Measurements from ENCODE around the gene TSPEAR. TPM values are rescaled to one million over a fixed set of nuclear protein-coding genes. Genes with fewer than 3 reads are reported as not detected.

Gene TSPEAR
- total RNA-seq, 2 experiments from 2014 or later = not detected

- intact Hi-C loops (cut with micrococcal nuclease; ENCODE audit: unreplicated experiment) = no loop called here
- ChIA-PET CTCF (ENCODE audit: unreplicated experiment) (interaction anchor here (0.6 kb wide), 1 partner anchor 86 kb away, joined by 3 read pairs; no protein-coding TSS in a partner anchor), POLR2A (no interaction called here)
- Histone ChIP-seq H3K36me3 (ENCODE audit: insufficient read depth, low read length) (no peaks in the 10 kb centered on the region), H2AFZ (ENCODE audit: low read length) (no peak overlapping the region), H3K27ac (ENCODE audit: low read depth, low read length, poor library complexity, severe bottlenecking) (no peak overlapping the region), H3K79me2 (ENCODE audit: insufficient read depth, low read depth, low read length) (no peaks in the 10 kb centered on the region), H4K20me1 (ENCODE audit: insufficient read depth, low read length) (no peaks in the 10 kb centered on the region), H3K9me3 (ENCODE audit: low read length) (no peaks in the 10 kb centered on the region), H3K4me3 (ENCODE audit: low read depth, low read length, poor library complexity, severe bottlenecking) (no peak overlapping the region), H3K9me2 (ENCODE audit: insufficient read depth, low read length) (no peaks in the 10 kb centered on the region), H3K4me2 (ENCODE audit: low read length) (no peak overlapping the region), H3K4me1 (ENCODE audit: insufficient read depth, low read length, poor library complexity, severe bottlenecking) (no peaks in the 10 kb centered on the region)
- TF ChIP-seq CTCF (conservative IDR thresholded peaks at IDR 0.05; ENCODE audit: low read length) = no peak
- no peak for TF ChIP-seq EZH2phosphoT487 (IDR thresholded peaks at IDR 0.05; ENCODE audit: borderline replicate concordance, low read depth, low read length)
- BruUV-seq (replicated peaks) = no TSS peak
- no peak for DNase-seq (ENCODE audit: low spot score)
These were observed 204.8 kb downstream of the TSPEAR start for GRCh38 chr21:44506279-44507255.

GRCh38 chr21:44505673-44506278 lies 205.6 kb downstream of the TSPEAR start:
- POLR2A ChIA-PET = no interaction called here
- intact Hi-C loops (cut with micrococcal nuclease; ENCODE audit: unreplicated experiment) = no loop called here
- H3K4me2 ChIP-seq (ENCODE audit: low read length) = no peak overlapping the region

More at GRCh38 chr21:44505673-44506278, 205.6 kb downstream of the TSPEAR start:
- H3K4me1 ChIP-seq (ENCODE audit: insufficient read depth, low read length, poor library complexity, severe bottlenecking) = no peaks in the 10 kb centered on the region
- no peaks in the 10 kb centered on the region for H3K79me2 ChIP-seq (ENCODE audit: insufficient read depth, low read depth, low read length)
- H3K4me3 ChIP-seq (ENCODE audit: low read depth, low read length, poor library complexity, severe bottlenecking) = no peak overlapping the region
- H3K9me3 ChIP-seq (ENCODE audit: low read length) = no peaks in the 10 kb centered on the region
- no peak for DNase-seq (ENCODE audit: low spot score)
- no peaks in the 10 kb centered on the region for H3K9me2 ChIP-seq (ENCODE audit: insufficient read depth, low read length)
- BruUV-seq (replicated peaks) = no TSS peak
- no peak overlapping the region for H2AFZ ChIP-seq (ENCODE audit: low read length)
- CTCF ChIA-PET (ENCODE audit: unreplicated experiment) = interaction anchor here (0.6 kb wide), 1 partner anchor 87 kb away, joined by 3 read pairs; no protein-coding TSS in a partner anchor
- TF ChIP-seq EZH2phosphoT487 (IDR thresholded peaks at IDR 0.05; ENCODE audit: borderline replicate concordance, low read depth, low read length) (no peak), CTCF (conservative IDR thresholded peaks at IDR 0.05; ENCODE audit: low read length) (no peak)
- H3K27ac ChIP-seq (ENCODE audit: low read depth, low read length, poor library complexity, severe bottlenecking) = no peak overlapping the region
- H4K20me1 ChIP-seq (ENCODE audit: insufficient read depth, low read length) = no peaks in the 10 kb centered on the region
- no peaks in the 10 kb centered on the region for H3K36me3 ChIP-seq (ENCODE audit: insufficient read depth, low read length)

Data from OCI-LY7 (cell line).